ENCODE results near the gene JUNB. TPM values are rescaled to one million over a fixed set of nuclear protein-coding genes. Genes with fewer than 3 reads are reported as not detected.
"Not testable (repeated sequence)": the region's sequence is repeated elsewhere in the genome, so short reads cannot be mapped to it uniquely, and the experiment has no call there.

Gene JUNB
- total and polyA plus RNA-seq, 7 donors, result 25.1 to 217 (median 37.4) TPM

- ATAC-seq, result no peak
- peaks cover 0 to 23% of the 10 kb centered on the region in 2 donors for H3K36me3 ChIP-seq (ENCODE audit: insufficient read depth in 1 of 2, low read depth in 1 of 2)
- intact Hi-C loops (cut with DNase I), result loop anchor here (5.0 kb wide), 2 partner anchors 33 to 73 kb away; partner anchors contain the start of gene TNPO2 (in 1 of the 2)
Measured at GRCh38 chr19:12794971-12795381, 3.7 kb downstream of the JUNB start.

GRCh38 chr19:12796146-12797071 lies 5.1 kb downstream of the JUNB start:
- peaks cover 0 to 31% of the 10 kb centered on the region in 2 donors for H3K36me3 ChIP-seq (ENCODE audit: insufficient read depth in 1 of 2, low read depth in 1 of 2)
- intact Hi-C loops (cut with DNase I), result loop anchor here (1.0 to 5.0 kb wide), 4 partner anchors 19 to 74 kb away; partner anchors contain the start of gene TNPO2 (in 1 of the 2)
- H3K4me3 ChIP-seq, result no peak overlapping the region
- H3K4me1 ChIP-seq, result peaks cover 17% of the 10 kb centered on the region
- 11 to 17% (median 11%) methylated on average over 18 of the region's 18 CpGs for WGBS, 3 donors
- H3K27me3 ChIP-seq (ENCODE audit: insufficient read depth in 3 of 3, low read length in 2 of 3), result no peaks in the 10 kb centered on the region
- peak; percentile 71 to 85 for DNase-seq
- H3K27ac ChIP-seq, result peak overlapping the region; percentile 19
- peak; percentile 93 for TF ChIP-seq CTCF (IDR thresholded peaks at IDR 0.05)
- peak in 2 of 4 donors; percentile 28 to 40 for ATAC-seq
- no peaks in the 10 kb centered on the region for H3K9me3 ChIP-seq

More at GRCh38 chr19:12794971-12795381, 3.7 kb downstream of the JUNB start:
- peaks cover 10% of the 10 kb centered on the region for H3K4me1 ChIP-seq
- 89 to 94% (median 91%) methylated on average over 9 of the region's 9 CpGs for WGBS, 3 donors
- H3K4me3 ChIP-seq, result no peak overlapping the region
- TF ChIP-seq CTCF (IDR thresholded peaks at IDR 0.05), result no peak
- no peaks in the 10 kb centered on the region for H3K9me3 ChIP-seq
- no peaks in the 10 kb centered on the region for H3K27me3 ChIP-seq (ENCODE audit: insufficient read depth in 3 of 3, low read length in 2 of 3)
- peak overlapping the region; percentile 99 for H3K27ac ChIP-seq
- peak in 1 of 2 donors; percentile 19 for DNase-seq

- 88 to 89% (median 88%) methylated on average over 6 of the region's 6 CpGs for WGBS, 3 donors
- no peak for ATAC-seq
- peaks cover 20% of the 10 kb centered on the region for H3K4me1 ChIP-seq
- H3K27ac ChIP-seq, result no peak overlapping the region
- H3K4me3 ChIP-seq, result no peak overlapping the region
- no peaks in the 10 kb centered on the region for H3K27me3 ChIP-seq (ENCODE audit: insufficient read depth in 3 of 3, low read length in 2 of 3)
- no peak for DNase-seq
- intact Hi-C loops (cut with DNase I), result loop anchor here (5.0 kb wide), 2 partner anchors 35 to 75 kb away; partner anchors contain the start of gene TNPO2 (in 1 of the 2)
- no peak for TF ChIP-seq CTCF (IDR thresholded peaks at IDR 0.05)
- no peaks in the 10 kb centered on the region for H3K9me3 ChIP-seq
- peaks cover 0 to 31% of the 10 kb centered on the region in 2 donors for H3K36me3 ChIP-seq (ENCODE audit: insufficient read depth in 1 of 2, low read depth in 1 of 2)
Measured at GRCh38 chr19:12797141-12797587, 5.9 kb downstream of the JUNB start.

- H3K27me3 ChIP-seq (ENCODE audit: insufficient read depth in 3 of 3, low read length in 2 of 3), result not testable (repeated sequence)
Measured at GRCh38 chr19:12797607-12798006, 6.3 kb downstream of the JUNB start.

More at GRCh38 chr19:12797607-12798006, 6.3 kb downstream of the JUNB start:
- H3K4me3 ChIP-seq, DNase-seq, ATAC-seq, H3K9me3 ChIP-seq, H3K27ac ChIP-seq: not testable (repeated sequence)
- intact Hi-C loops (cut with DNase I), result loop anchor here (5.0 kb wide), 2 partner anchors 35 to 75 kb away; partner anchors contain the start of gene TNPO2 (in 1 of the 2)
- 94 to 98% (median 95%) methylated on average over 7 of the region's 7 CpGs for WGBS, 3 donors
- peaks cover 0 to 31% of the 10 kb centered on the region in 2 donors for H3K36me3 ChIP-seq (ENCODE audit: insufficient read depth in 1 of 2, low read depth in 1 of 2)
- H3K4me1 ChIP-seq, result peaks cover 25% of the 10 kb centered on the region

Measured in psoas muscle (tissue), 8 donors.